Measurements from ENCODE around the gene FMN1. TPM values are rescaled to one million over a fixed set of nuclear protein-coding genes. Genes with fewer than 3 reads are reported as not detected.

Gene FMN1
- total and polyA plus RNA-seq, 10 of the 15 experiments (the other 5 are each of a cell fraction or from before 2014, with no cell fraction given), result 0.05 to 0.16 (median 0.08) TPM; not detected in 4

- 3% methylated on average over 6 of the region's 6 CpGs for WGBS (ENCODE audit: insufficient coverage, insufficient replicate concordance, low lambda C conversion rate, missing lambda C conversion rate)
- Histone ChIP-seq H2AFZ (ENCODE audit: control insufficient read depth, low read depth, low read length) (no peak overlapping the region), H4K20me1 (ENCODE audit: control insufficient read depth, insufficient read depth) (no peaks in the 10 kb centered on the region), H3K4me1 (ENCODE audit: control insufficient read depth, insufficient read depth, low read length) (no peaks in the 10 kb centered on the region), H3K9ac (ENCODE audit: control insufficient read depth, insufficient read depth, low read length) (no peak overlapping the region), H3K4me3 (no peak overlapping the region), H3K9me3 (replicated peaks; ENCODE audit: control insufficient read depth, insufficient read depth, low read length) (no peaks in the 10 kb centered on the region), H3K4me2 (ENCODE audit: control insufficient read depth, insufficient read depth) (no peak overlapping the region), H3K36me3 (ENCODE audit: control insufficient read depth in 2 of 2, insufficient read depth in 2 of 2, low read length in 1 of 2) (no peaks in the 10 kb centered on the region), H3K27me3 (replicated peaks in 1 of 2; ENCODE audit: control insufficient read depth in 2 of 2, insufficient read depth in 2 of 2, low read length in 1 of 2) (0 out of 4 replicates have a peak, but pooled peaks cover 2 to 3% of the 10 kb centered on the region in 2 experiments), H3K79me2 (ENCODE audit: control insufficient read depth, insufficient read depth, low read length) (no peaks in the 10 kb centered on the region), H3K27ac (ENCODE audit: control insufficient read depth, insufficient read depth) (no peak overlapping the region)
- ChIA-PET SMC1A (ENCODE audit: uncharacterized antibody, unreplicated experiment) (interaction anchor here (0.6 to 5.2 kb wide), 29 partner anchors 10 to 181 kb away, joined by 3 to 49 read pairs (median 4); no protein-coding TSS in a partner anchor), CTCF (interaction anchor here (0.6 to 6.6 kb wide), 50 partner anchors 8 to 1126 kb away, joined by 3 to 119 read pairs (median 4); no protein-coding TSS in a partner anchor), POLR2A (interaction anchor here (0.9 to 1.4 kb wide), 2 partner anchors 9 to 93 kb away, joined by 3 to 4 read pairs; no protein-coding TSS in a partner anchor), RAD21 (ENCODE audit: unreplicated experiment) (interaction anchor here (1.2 to 4.3 kb wide), 15 partner anchors 8 to 180 kb away, joined by 3 to 40 read pairs (median 10); no protein-coding TSS in a partner anchor)
- DNase-seq (ENCODE audit: low read depth, low spot score) (no peak), FAIRE-seq (no peak), ATAC-seq (no peak)
- intact Hi-C loops (cut with micrococcal nuclease; ENCODE audit: unreplicated experiment) (no loop called here), in situ Hi-C loops (cut with MboI) (no loop called here)
- no TSS peak for BruUV-seq (replicated peaks)
- TF ChIP-seq SMAD1 (IDR thresholded peaks at IDR 0.05; ENCODE audit: low read depth, partially characterized antibody), result no peak
- TF ChIP-seq CUX1 (IDR thresholded peaks at IDR 0.05; ENCODE audit: insufficient replicate concordance, low read depth, low read length), result no peak
- TF ChIP-seq HCFC1 (IDR thresholded peaks at IDR 0.05; ENCODE audit: low read length), result no peak
- no peak for TF ChIP-seq NR2F1 (conservative IDR thresholded peaks at IDR 0.05)
- TF ChIP-seq ZNF24 (IDR thresholded peaks at IDR 0.05), result no peak
- no peak for TF ChIP-seq ETV6 (conservative IDR thresholded peaks at IDR 0.05 in 1 of 2, IDR thresholded peaks at IDR 0.05 in 1 of 2; ENCODE audit: borderline replicate concordance in 1 of 2, low read depth in 1 of 2)
- TF ChIP-seq ZBTB4 (CRISPR knock-in tag; IDR thresholded peaks at IDR 0.05), result no peak
- no peak for TF ChIP-seq E2F8 (IDR thresholded peaks at IDR 0.05; ENCODE audit: low read depth, partially characterized antibody)
- TF ChIP-seq SUPT20H (IDR thresholded peaks at IDR 0.05; ENCODE audit: borderline replicate concordance, control insufficient read depth, low read depth, low read length), result no peak
These were observed 351.2 kb downstream of the FMN1 start for GRCh38 chr15:32843219-32843815.

Data from GM12878 (cell line).